IMR-90 (cell line): ENCODE results near the gene MSI2. TPM values are rescaled to one million over a fixed set of nuclear protein-coding genes. Genes with fewer than 3 reads are reported as not detected.

Experiments used
- ATAC-seq: fragments of 200-7000 bp; cut with Tn5 transposase; 2 replicates; pipeline ENCODE4 v1.9.1; 2020; ENCODE audit warnings: low read depth, mild to moderate bottlenecking, moderate library complexity
- BruUV-seq: library from RNA; stranded (reverse); fragments of 400-500 nt; replicated peaks from 2 replicates; lab custom pipeline; 2021; lab: Mats Ljungman, UMichigan
- CTCF ChIA-PET: fragments of 300-600 bp; formaldehyde crosslinking; extraction: SDS; loops from one replicate; lab custom pipeline; 2021; ENCODE audit warnings: antibody characterized with exemption; lab: Yijun Ruan, JAX
- POLR2A ChIA-PET: fragments of 300-600 bp; sonication (Branson Sonifier 250); formaldehyde crosslinking; loops from one replicate; lab custom pipeline; 2022; ENCODE audit warnings: antibody characterized with exemption; ENCODE audit not compliant: unreplicated experiment; lab: Charles Lee
- DNase-seq: peaks from one replicate; pipeline ENCODE4 v3.0.0; 2013
- H2AFZ ChIP-seq: replicated peaks from 2 replicates; pipeline ENCODE3; 2013; ENCODE audit warnings: low read length, mild to moderate bottlenecking; ENCODE audit not compliant: poor library complexity
- H2AK5ac ChIP-seq: 2 replicates; pipeline ENCODE4 v1.6.1; 2013; ENCODE audit warnings: low read depth, low read length, inconsistent platforms
- H2AK9ac ChIP-seq: replicated peaks from 2 replicates; pipeline ENCODE3; 2013; ENCODE audit warnings: mild to moderate bottlenecking, low read depth, low read length, moderate library complexity; ENCODE audit not compliant: poor library complexity
- H2BK120ac ChIP-seq: 2 replicates; pipeline ENCODE4 v1.6.1; 2013; ENCODE audit warnings: low read depth, low read length, inconsistent platforms
- H2BK15ac ChIP-seq: 3 replicates; pipeline ENCODE4 v1.6.1; 2013; ENCODE audit warnings: low read depth, low read length, inconsistent platforms
- H2BK20ac ChIP-seq: 2 replicates; pipeline ENCODE4 v1.6.1; 2013; ENCODE audit warnings: low read depth, mild to moderate bottlenecking, inconsistent platforms, low read length, moderate library complexity
- H2BK5ac ChIP-seq: 2 replicates; pipeline ENCODE4 v1.6.1; 2013; ENCODE audit warnings: mild to moderate bottlenecking, low read depth, low read length, inconsistent platforms; ENCODE audit not compliant: poor library complexity, severe bottlenecking
- H3K14ac ChIP-seq: replicated peaks from 2 replicates; pipeline ENCODE4 v1.6.1; 2013; ENCODE audit warnings: low read depth, low read length, inconsistent platforms
- H3K18ac ChIP-seq: 2 replicates; pipeline ENCODE4 v1.6.1; 2013; ENCODE audit warnings: low read depth, low read length, control low read depth
- H3K23ac ChIP-seq: 2 replicates; pipeline ENCODE4 v1.6.1; 2013; ENCODE audit warnings: low read depth, low read length, inconsistent platforms
- H3K27ac ChIP-seq: 2 replicates; pipeline ENCODE4 v1.5.1; 2013; ENCODE audit warnings: mild to moderate bottlenecking, control low read depth, low read length; ENCODE audit not compliant: insufficient read depth
- H3K27me3 ChIP-seq: 2 replicates; pipeline ENCODE4 v1.6.1; 2013; ENCODE audit warnings: low read length; ENCODE audit not compliant: control insufficient read depth, insufficient read depth
- H3K36me3 ChIP-seq: 2 replicates; pipeline ENCODE4 v1.6.1; 2013; ENCODE audit warnings: low read length, mixed read lengths; ENCODE audit not compliant: control insufficient read depth, insufficient read depth
- H3K4ac ChIP-seq: 2 replicates; pipeline ENCODE4 v1.6.1; 2013; ENCODE audit warnings: low read depth, low read length, inconsistent platforms
- H3K4me1 ChIP-seq: 2 replicates; pipeline ENCODE4 v1.6.1; 2013; ENCODE audit warnings: low read length, mixed read lengths; ENCODE audit not compliant: control insufficient read depth, insufficient read depth
- H3K4me2 ChIP-seq: 2 replicates; pipeline ENCODE4 v1.6.1; 2013; ENCODE audit warnings: low read depth, mild to moderate bottlenecking, control low read depth, low read length, moderate library complexity
- H3K4me3 ChIP-seq: 2 replicates; pipeline ENCODE4 v1.5.1; 2013; ENCODE audit warnings: low read depth, mild to moderate bottlenecking, control low read depth, low read length, moderate library complexity; ENCODE audit not compliant: insufficient read depth
- H3K56ac ChIP-seq: 2 replicates; pipeline ENCODE4 v1.6.1; 2013; ENCODE audit warnings: low read length, inconsistent platforms; ENCODE audit not compliant: insufficient read depth; ENCODE audit errors: extremely low read depth
- H3K79me1 ChIP-seq, 2 experiments: 2 replicates each; pipeline ENCODE4 v1.6.1; 2013; ENCODE audit warnings: low read length in 2 of 2, inconsistent platforms in 1 of 2, low read depth in 1 of 2
- H3K9ac ChIP-seq: 2 replicates; pipeline ENCODE4 v1.6.1; 2013; ENCODE audit warnings: low read depth, low read length, control low read depth
- H3K9me1 ChIP-seq: 2 replicates; pipeline ENCODE4 v1.6.1; 2013; ENCODE audit warnings: low read length, inconsistent platforms; ENCODE audit not compliant: insufficient read depth
- H3K9me3 ChIP-seq: 2 replicates; pipeline ENCODE4 v1.6.1; 2013; ENCODE audit warnings: low read length; ENCODE audit not compliant: control insufficient read depth, insufficient read depth
- H4K20me1 ChIP-seq: 2 replicates; pipeline ENCODE4 v1.6.1; 2013; ENCODE audit warnings: low read length, inconsistent platforms; ENCODE audit not compliant: insufficient read depth
- H4K5ac ChIP-seq: 2 replicates; pipeline ENCODE4 v1.6.1; 2013; ENCODE audit warnings: mild to moderate bottlenecking, low read depth, low read length, control low read depth
- H4K8ac ChIP-seq, 2 experiments: 2 replicates each; pipeline ENCODE4 v1.6.1; 2013; ENCODE audit warnings: low read depth in 2 of 2, low read length in 2 of 2, control low read depth in 1 of 2, inconsistent platforms in 1 of 2
- H4K91ac ChIP-seq: 2 replicates; pipeline ENCODE4 v1.6.1; 2013; ENCODE audit warnings: low read depth, low read length, inconsistent platforms; ENCODE audit not compliant: insufficient read depth
- BHLHE40 ChIP-seq: fragments of 150-350 bp; IDR thresholded peaks from 2 replicates; pipeline ENCODE4 v1.6.1; 2016; ENCODE audit warnings: mild to moderate bottlenecking, low read depth, low read length
- CEBPB ChIP-seq: IDR thresholded peaks from 2 replicates; pipeline ENCODE4 v1.6.1; 2012; ENCODE audit warnings: low read depth, low read length, improper control_type of control experiment
- CHD1 ChIP-seq: IDR thresholded peaks from 2 replicates; pipeline ENCODE4 v1.6.1; 2012; ENCODE audit warnings: low read depth, low read length, improper control_type of control experiment
- ELK1 ChIP-seq: fragments of 150-350 bp; IDR thresholded peaks from 2 replicates; pipeline ENCODE4 v1.6.1; 2016; ENCODE audit warnings: low read depth, mild to moderate bottlenecking, low read length, moderate library complexity, borderline replicate concordance
- FOS ChIP-seq: fragments of 150-350 bp; IDR thresholded peaks from 2 replicates; pipeline ENCODE4 v1.6.1; 2016; ENCODE audit warnings: low read depth, low read length
- MAFK ChIP-seq: IDR thresholded peaks from 2 replicates; pipeline ENCODE4 v1.6.1; 2012; ENCODE audit warnings: low read depth, low read length, improper control_type of control experiment
- MAZ ChIP-seq: IDR thresholded peaks from 2 replicates; pipeline ENCODE4 v1.6.1; 2012; ENCODE audit warnings: low read depth, mild to moderate bottlenecking, low read length, improper control_type of control experiment, moderate library complexity, borderline replicate concordance
- MXI1 ChIP-seq: IDR thresholded peaks from 2 replicates; pipeline ENCODE4 v1.6.1; 2012; ENCODE audit warnings: low read depth, mild to moderate bottlenecking, low read length, moderate library complexity, borderline replicate concordance
- NFE2L2 ChIP-seq: fragments of 150-350 bp; IDR thresholded peaks from 2 replicates; pipeline ENCODE4 v1.6.1; 2016; ENCODE audit warnings: low read depth, mild to moderate bottlenecking, low read length
- POLR2A ChIP-seq: IDR thresholded peaks from 2 replicates; pipeline ENCODE4 v1.6.1; 2012; ENCODE audit warnings: mild to moderate bottlenecking, low read depth, low read length
- RAD21 ChIP-seq: IDR thresholded peaks from 2 replicates; pipeline ENCODE4 v1.6.1; 2012; ENCODE audit warnings: low read length, improper control_type of control experiment
- RCOR1 ChIP-seq: IDR thresholded peaks from 2 replicates; pipeline ENCODE4 v1.6.1; 2012; ENCODE audit warnings: mild to moderate bottlenecking, low read length, improper control_type of control experiment; ENCODE audit not compliant: insufficient replicate concordance
- RFX5 ChIP-seq: IDR thresholded peaks from 2 replicates; pipeline ENCODE4 v1.8.0; 2012; ENCODE audit warnings: low read depth, mild to moderate bottlenecking, low read length, moderate library complexity
- SMC3 ChIP-seq: fragments of 150-350 bp; IDR thresholded peaks from 2 replicates; pipeline ENCODE4 v1.6.1; 2016; ENCODE audit warnings: low read depth, mild to moderate bottlenecking, antibody characterized with exemption, low read length, moderate library complexity
- USF2 ChIP-seq: fragments of 150-350 bp; IDR thresholded peaks from 2 replicates; pipeline ENCODE4 v1.6.1; 2017; ENCODE audit warnings: mild to moderate bottlenecking, antibody characterized with exemption, low read length, low read depth
- WGBS, 2 experiments: methylation state at CpG; one replicate each; pipeline versions ENCODE4 v1.1.5 to v1.1.7; 2013; ENCODE audit warnings: missing lambda C conversion rate in 2 of 2; ENCODE audit not compliant: insufficient read length in 1 of 2; ENCODE audit errors: extremely low coverage in 2 of 2; 5-methylcytosine and 5-hydroxymethylcytosine counted together
- dilution Hi-C: fragments of 300-500 bp; cut with HindIII; formaldehyde crosslinking; loops from one replicate; pipeline ENCODE4 v1.14.3; 2018; ENCODE audit warnings: low sequenced_read_pairs; ENCODE audit not compliant: unreplicated experiment
- in situ Hi-C: fragments of 300-500 bp; cut with MboI; formaldehyde crosslinking; loops from 3 replicates; pipeline ENCODE4 v1.14.3; 2019; ENCODE audit warnings: low sequenced_read_pairs, inconsistent platforms, mixed read lengths
- intact Hi-C: fragments of 100-400 bp; cut with micrococcal nuclease; formaldehyde crosslinking; loops from 2 replicates; pipeline ENCODE4 v1.10.0; 2022
- polyA plus RNA-seq, 3 experiments: library from polyadenylated mRNA; depleted of rRNA; stranded (reverse); fragments of >200 nt; gene quantifications; 2 replicates each; pipeline ENCODE4 v1.2.3, GENCODE V29; 2012; ENCODE audit warnings: low replicate concordance in 1 of 3
- total RNA-seq: library from RNA; depleted of rRNA; stranded (reverse); fragments of >200 nt; gene quantifications from 2 replicates; pipeline ENCODE4 v1.2.3, GENCODE V29; 2012
- TF ChIP-seq, protein P1 (sequence below): conservative IDR thresholded peaks from 2 replicates; pipeline ENCODE4 v1.5.1; 2012; ENCODE audit warnings: mild to moderate bottlenecking, low read depth, low read length, improper control_type of control experiment

The MSI2 gene
- total and polyA plus RNA-seq, 2 of the 4 experiments (the other 2 are of a cell fraction), result 13.0 to 16.0 TPM

- Histone ChIP-seq H3K4me3 (no peak overlapping the region), H2BK5ac (no peak overlapping the region), H3K4ac (no peak overlapping the region), H2AK5ac (no peak overlapping the region), H3K27ac (no peak overlapping the region), H3K4me2 (no peak overlapping the region), H2BK20ac (no peak overlapping the region), H3K23ac (no peak overlapping the region), H4K20me1 (no peaks in the 10 kb centered on the region), H3K9me3 (no peaks in the 10 kb centered on the region), H3K79me1 (no peaks in the 10 kb centered on the region), H4K91ac (no peak overlapping the region), H3K18ac (no peak overlapping the region), H3K56ac (no peak overlapping the region), H3K4me1 (peaks cover 6% of the 10 kb centered on the region), H2AFZ (no peak overlapping the region), H3K36me3 (peaks cover 4% of the 10 kb centered on the region), H4K8ac (no peak overlapping the region), H3K27me3 (no peaks in the 10 kb centered on the region), H4K5ac (no peak overlapping the region), H3K14ac (no peak overlapping the region), H2BK15ac (no peak overlapping the region), H3K9me1 (peaks cover 17% of the 10 kb centered on the region), H2AK9ac (no peak overlapping the region), H3K9ac (no peak overlapping the region), H2BK120ac (no peak overlapping the region)
- in situ Hi-C loops (no loop called here), dilution Hi-C loops (no loop called here), intact Hi-C loops (no loop called here)
- ATAC-seq (no peak), DNase-seq (no peak)
- 77% methylated on average over 3 of the region's 11 CpGs; no CpG with 5 or more reads in 1 of the 2 experiments for WGBS, 2 experiments
- no TSS peak for BruUV-seq
- TF ChIP-seq CEBPB, result no peak
- no peak for TF ChIP-seq POLR2A
- TF ChIP-seq MAFK, result no peak
- TF ChIP-seq MXI1, result no peak
- TF ChIP-seq RCOR1, result no peak
- TF ChIP-seq BHLHE40, result no peak
- TF ChIP-seq SMC3, result no peak
- no peak for TF ChIP-seq FOS
- no peak for TF ChIP-seq MAZ
- no peak for TF ChIP-seq ELK1
- TF ChIP-seq RFX5, result no peak
- TF ChIP-seq, protein P1, sequence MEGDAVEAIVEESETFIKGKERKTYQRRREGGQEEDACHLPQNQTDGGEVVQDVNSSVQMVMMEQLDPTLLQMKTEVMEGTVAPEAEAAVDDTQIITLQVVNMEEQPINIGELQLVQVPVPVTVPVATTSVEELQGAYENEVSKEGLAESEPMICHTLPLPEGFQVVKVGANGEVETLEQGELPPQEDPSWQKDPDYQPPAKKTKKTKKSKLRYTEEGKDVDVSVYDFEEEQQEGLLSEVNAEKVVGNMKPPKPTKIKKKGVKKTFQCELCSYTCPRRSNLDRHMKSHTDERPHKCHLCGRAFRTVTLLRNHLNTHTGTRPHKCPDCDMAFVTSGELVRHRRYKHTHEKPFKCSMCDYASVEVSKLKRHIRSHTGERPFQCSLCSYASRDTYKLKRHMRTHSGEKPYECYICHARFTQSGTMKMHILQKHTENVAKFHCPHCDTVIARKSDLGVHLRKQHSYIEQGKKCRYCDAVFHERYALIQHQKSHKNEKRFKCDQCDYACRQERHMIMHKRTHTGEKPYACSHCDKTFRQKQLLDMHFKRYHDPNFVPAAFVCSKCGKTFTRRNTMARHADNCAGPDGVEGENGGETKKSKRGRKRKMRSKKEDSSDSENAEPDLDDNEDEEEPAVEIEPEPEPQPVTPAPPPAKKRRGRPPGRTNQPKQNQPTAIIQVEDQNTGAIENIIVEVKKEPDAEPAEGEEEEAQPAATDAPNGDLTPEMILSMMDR, result no peak
- TF ChIP-seq USF2, result no peak
- no peak for TF ChIP-seq CHD1
- TF ChIP-seq RAD21, result no peak
- TF ChIP-seq NFE2L2, result no peak
- ChIA-PET POLR2A (no interaction called here), CTCF (no interaction called here)
Observed at GRCh38 chr17:57654040-57654775, 397.9 kb downstream of the MSI2 start.
